ENCODE data around the gene SUSD6. TPM values are rescaled to one million over a fixed set of nuclear protein-coding genes. Genes with fewer than 3 reads are reported as not detected.

SUSD6 gene
- total RNA-seq, 4 donors from 2014 or later: 37.5 to 70.4 (median 44.5) TPM

DNA sequence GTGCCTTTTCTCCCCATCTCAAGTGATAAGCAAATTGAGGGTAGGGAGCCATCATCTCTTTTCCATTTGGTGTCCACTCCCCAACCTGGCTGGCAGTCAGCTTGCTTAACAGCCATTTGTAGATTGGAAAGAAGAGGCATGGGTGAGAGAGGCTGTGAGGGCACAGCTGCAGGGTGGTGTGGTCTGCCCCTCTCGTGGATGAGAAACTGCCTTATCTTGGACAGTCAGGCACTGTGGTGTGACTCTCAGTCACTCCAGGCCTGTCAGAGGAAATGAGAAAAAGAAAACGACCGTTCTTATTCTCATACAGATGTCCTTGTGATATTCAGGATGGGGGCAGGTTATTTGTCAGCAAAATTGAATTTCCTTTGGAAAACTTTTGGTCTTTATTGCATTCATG is 90.5 kb downstream of the SUSD6 start:
- no peak for DNase-seq
- peak overlapping the region in 2 of 3 donors; percentile 15 to 36 for H3K27ac ChIP-seq

DNA sequence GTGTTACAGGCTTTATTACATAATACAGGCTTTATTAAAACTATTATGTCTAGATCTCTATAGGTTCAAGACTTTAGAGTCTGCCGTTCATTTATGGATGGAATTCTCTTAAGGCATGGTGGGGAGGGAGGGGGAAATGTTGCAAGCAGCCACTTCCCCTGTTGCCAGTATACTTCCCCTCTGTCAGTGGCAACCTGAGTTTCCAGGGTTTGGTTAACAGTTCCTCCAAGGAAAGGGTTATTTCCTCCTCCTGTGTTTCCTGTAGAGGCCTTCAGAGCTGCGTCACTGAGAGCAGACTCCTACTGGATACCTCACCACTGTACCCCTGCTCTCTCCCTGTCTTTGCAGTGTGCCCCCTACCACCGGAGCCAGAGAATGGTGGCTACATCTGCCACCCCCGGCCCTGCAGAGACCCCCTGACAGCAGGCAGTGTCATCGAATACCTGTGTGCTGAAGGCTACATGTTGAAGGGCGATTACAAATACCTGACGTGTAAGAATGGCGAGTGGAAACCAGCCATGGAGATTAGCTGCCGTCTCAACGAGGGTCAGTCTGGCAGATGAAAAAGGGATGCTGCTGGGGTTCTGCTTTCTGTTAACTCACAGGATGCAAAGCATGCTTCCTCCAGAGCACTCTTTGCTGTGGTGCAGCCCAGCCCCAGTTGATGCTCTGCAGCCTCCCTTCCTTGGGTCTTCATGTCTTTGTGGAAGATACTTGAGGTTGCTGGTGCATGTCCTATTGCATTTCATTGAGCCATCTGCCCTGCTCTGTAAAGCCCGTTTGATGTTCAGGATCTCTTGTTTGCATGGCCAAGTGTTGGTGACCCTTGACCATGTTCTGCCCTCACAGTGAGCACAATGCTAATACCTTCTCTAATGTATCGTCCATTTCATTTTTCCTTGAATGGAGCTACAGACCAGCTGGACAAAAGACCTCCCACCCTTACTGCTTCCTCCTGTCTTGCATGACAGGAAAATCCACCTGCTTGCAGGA is 91.9 kb downstream of the SUSD6 start:
- intact Hi-C loops (cut with DNase I): no loop called here
- H3K4me3 ChIP-seq (replicated peaks in 1 of 3): no peak overlapping the region
- WGBS, 2 donors: 77 to 81% methylated on average over 12 of the region's 12 CpGs
- H3K36me3 ChIP-seq: peaks cover 2 to 8% of the 10 kb centered on the region in 2 donors
- H3K27ac ChIP-seq: no peak overlapping the region
- DNase-seq: no peak
- no peak for TF ChIP-seq POLR2A (IDR thresholded peaks at IDR 0.05)
- TF ChIP-seq, protein P1, sequence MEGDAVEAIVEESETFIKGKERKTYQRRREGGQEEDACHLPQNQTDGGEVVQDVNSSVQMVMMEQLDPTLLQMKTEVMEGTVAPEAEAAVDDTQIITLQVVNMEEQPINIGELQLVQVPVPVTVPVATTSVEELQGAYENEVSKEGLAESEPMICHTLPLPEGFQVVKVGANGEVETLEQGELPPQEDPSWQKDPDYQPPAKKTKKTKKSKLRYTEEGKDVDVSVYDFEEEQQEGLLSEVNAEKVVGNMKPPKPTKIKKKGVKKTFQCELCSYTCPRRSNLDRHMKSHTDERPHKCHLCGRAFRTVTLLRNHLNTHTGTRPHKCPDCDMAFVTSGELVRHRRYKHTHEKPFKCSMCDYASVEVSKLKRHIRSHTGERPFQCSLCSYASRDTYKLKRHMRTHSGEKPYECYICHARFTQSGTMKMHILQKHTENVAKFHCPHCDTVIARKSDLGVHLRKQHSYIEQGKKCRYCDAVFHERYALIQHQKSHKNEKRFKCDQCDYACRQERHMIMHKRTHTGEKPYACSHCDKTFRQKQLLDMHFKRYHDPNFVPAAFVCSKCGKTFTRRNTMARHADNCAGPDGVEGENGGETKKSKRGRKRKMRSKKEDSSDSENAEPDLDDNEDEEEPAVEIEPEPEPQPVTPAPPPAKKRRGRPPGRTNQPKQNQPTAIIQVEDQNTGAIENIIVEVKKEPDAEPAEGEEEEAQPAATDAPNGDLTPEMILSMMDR (IDR thresholded peaks at IDR 0.05): no peak
- H3K27me3 ChIP-seq: no peaks in the 10 kb centered on the region
- H3K9me3 ChIP-seq: no peaks in the 10 kb centered on the region
- H3K4me1 ChIP-seq: peaks cover 37 to 68% of the 10 kb centered on the region in 2 donors

More for the DNA sequence above, 90.5 kb downstream of the SUSD6 start:
- H3K9me3 ChIP-seq: no peaks in the 10 kb centered on the region
- no peak overlapping the region for H3K4me3 ChIP-seq (replicated peaks in 1 of 3)
- intact Hi-C loops (cut with DNase I): no loop called here
- WGBS, 2 donors: 63 to 69% methylated on average over 3 of the region's 3 CpGs
- H3K36me3 ChIP-seq: peaks cover 0 to 8% of the 10 kb centered on the region in 2 donors
- H3K27me3 ChIP-seq: no peaks in the 10 kb centered on the region
- TF ChIP-seq, protein P1 (IDR thresholded peaks at IDR 0.05): no peak
- no peak for TF ChIP-seq POLR2A (IDR thresholded peaks at IDR 0.05)
- H3K4me1 ChIP-seq: peaks cover 51 to 82% of the 10 kb centered on the region in 2 donors

DNA sequence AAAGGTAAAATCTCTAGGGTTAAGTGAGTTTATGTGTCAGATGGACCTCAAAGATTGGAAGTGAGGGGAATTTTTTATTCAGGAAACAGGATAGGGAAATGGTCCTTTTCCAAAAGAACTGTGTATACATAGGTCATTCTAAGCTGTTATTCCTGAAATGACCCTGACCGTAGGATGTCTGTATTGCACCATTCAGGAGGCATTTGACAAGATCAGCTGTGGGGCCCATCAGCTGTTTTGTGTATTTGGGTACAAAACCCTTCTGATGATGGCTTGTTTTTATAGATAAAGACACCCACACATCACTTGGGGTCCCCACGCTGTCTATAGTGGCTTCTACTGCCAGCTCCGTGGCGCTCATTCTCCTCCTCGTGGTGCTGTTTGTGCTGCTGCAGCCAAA is 92.9 kb downstream of the SUSD6 start:
- peaks cover 28 to 58% of the 10 kb centered on the region in 2 donors for H3K4me1 ChIP-seq
- no peak overlapping the region for H3K27ac ChIP-seq
- intact Hi-C loops (cut with DNase I): no loop called here
- DNase-seq: no peak
- H3K4me3 ChIP-seq (replicated peaks in 1 of 3): no peak overlapping the region
- peaks cover 12 to 18% of the 10 kb centered on the region in 2 donors for H3K36me3 ChIP-seq
- WGBS, 2 donors: 90 to 93% methylated on average over 5 of the region's 5 CpGs
- no peak for TF ChIP-seq POLR2A (IDR thresholded peaks at IDR 0.05)
- TF ChIP-seq, protein P1 (IDR thresholded peaks at IDR 0.05): no peak
- no peaks in the 10 kb centered on the region for H3K27me3 ChIP-seq
- H3K9me3 ChIP-seq: no peaks in the 10 kb centered on the region

DNA sequence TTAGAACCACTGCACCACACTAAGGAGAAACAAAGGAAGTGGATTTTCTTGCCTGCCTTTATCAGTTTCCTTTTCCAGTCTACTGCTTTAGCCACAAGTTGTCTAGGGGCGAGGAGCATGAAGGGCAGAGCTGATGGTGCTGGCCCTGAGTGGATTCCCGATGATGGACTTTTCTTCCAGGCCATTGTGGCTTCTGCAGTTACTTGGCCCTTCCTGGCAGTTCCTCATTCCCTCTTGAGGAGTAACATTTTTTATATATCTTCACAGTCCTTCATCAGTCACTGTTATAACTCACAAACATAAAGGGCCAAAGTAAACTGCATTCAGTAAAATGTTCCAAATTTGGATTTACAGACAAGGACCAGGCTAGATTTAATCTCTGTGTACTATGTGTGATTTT is 94.3 kb downstream of the SUSD6 start:
- no peak overlapping the region for H3K27ac ChIP-seq
- no peaks in the 10 kb centered on the region for H3K27me3 ChIP-seq
- 57 to 65% methylated on average over 2 of the region's 2 CpGs for WGBS, 2 donors
- H3K4me3 ChIP-seq (replicated peaks in 1 of 3): no peak overlapping the region
- TF ChIP-seq POLR2A (IDR thresholded peaks at IDR 0.05): no peak
- TF ChIP-seq, protein P1 (IDR thresholded peaks at IDR 0.05): no peak
- peaks cover 14 to 45% of the 10 kb centered on the region in 2 donors for H3K4me1 ChIP-seq
- H3K36me3 ChIP-seq: peaks cover 15 to 23% of the 10 kb centered on the region in 2 donors
- no peak for DNase-seq
- intact Hi-C loops (cut with DNase I): no loop called here
- no peaks in the 10 kb centered on the region for H3K9me3 ChIP-seq

DNA sequence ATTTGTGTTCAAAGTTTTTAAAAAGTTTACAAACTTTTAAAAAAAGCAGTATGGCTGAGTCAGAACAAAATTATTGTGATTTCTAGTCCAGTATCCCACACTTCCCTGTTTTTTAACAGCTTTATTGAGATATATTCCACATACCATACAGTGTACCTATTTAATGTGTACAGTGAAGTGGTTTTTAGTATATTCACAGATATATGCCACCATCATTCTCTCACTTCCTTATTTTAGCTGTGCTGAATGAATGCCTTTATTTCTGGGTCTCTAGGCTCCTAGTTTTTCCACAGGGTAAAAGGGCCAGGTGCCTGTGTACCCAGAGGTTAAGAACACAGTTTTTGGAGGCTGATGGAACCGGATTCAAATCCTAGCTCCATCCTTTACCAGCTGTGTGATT is 96.7 kb downstream of the SUSD6 start:
- no peak for TF ChIP-seq POLR2A (IDR thresholded peaks at IDR 0.05)
- TF ChIP-seq, protein P1 (IDR thresholded peaks at IDR 0.05): no peak

More for the DNA sequence above, 96.7 kb downstream of the SUSD6 start:
- no peaks in the 10 kb centered on the region for H3K9me3 ChIP-seq
- intact Hi-C loops (cut with DNase I): no loop called here
- H3K27ac ChIP-seq: no peak overlapping the region
- H3K36me3 ChIP-seq: peaks cover 20 to 35% of the 10 kb centered on the region in 2 donors
- H3K4me1 ChIP-seq: peaks cover 20 to 47% of the 10 kb centered on the region in 2 donors
- 94 to 100% methylated on average over 1 of the region's 1 CpG for WGBS, 2 donors
- H3K4me3 ChIP-seq (replicated peaks in 1 of 3): no peak overlapping the region
- H3K27me3 ChIP-seq: no peaks in the 10 kb centered on the region
- DNase-seq: no peak
